NCI-H2107 (cell line): ENCODE measurements around the gene S1PR5.
"Not testable (repeated sequence)": the region's sequence is repeated elsewhere in the genome, so short reads cannot be mapped to it uniquely, and the experiment has no call there.

Source experiments
- DNase-seq: peaks from one replicate; lab custom pipeline; 2025; lab: John Stamatoyannopoulos, UW

S1PR5 gene

DNA sequence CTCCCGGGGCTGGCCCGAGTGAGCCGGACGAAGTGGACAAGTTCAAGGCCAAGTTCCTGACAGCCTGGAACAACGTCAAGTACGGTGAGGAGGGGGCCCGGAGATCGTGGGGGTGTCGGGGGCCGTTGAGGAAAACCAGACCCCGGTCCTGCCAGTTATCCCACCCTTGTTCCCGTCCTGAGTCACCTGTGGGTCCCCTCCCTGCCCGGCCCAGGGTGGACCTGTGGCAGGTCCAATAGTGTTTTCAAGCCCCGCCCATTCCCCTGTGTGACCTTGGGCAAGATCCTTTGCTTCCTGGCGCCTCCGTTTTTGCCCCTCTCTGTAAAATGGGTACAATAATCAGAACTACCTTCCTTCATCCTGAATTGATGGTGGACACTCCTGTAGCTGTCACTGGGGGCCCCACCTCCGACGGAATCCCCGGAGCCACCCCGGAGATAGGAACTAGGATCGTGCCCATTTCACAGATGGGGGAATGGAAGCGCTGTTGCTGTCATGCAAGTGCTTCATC is 27.1 kb upstream of the S1PR5 start:
- DNase-seq, result no peak

DNA sequence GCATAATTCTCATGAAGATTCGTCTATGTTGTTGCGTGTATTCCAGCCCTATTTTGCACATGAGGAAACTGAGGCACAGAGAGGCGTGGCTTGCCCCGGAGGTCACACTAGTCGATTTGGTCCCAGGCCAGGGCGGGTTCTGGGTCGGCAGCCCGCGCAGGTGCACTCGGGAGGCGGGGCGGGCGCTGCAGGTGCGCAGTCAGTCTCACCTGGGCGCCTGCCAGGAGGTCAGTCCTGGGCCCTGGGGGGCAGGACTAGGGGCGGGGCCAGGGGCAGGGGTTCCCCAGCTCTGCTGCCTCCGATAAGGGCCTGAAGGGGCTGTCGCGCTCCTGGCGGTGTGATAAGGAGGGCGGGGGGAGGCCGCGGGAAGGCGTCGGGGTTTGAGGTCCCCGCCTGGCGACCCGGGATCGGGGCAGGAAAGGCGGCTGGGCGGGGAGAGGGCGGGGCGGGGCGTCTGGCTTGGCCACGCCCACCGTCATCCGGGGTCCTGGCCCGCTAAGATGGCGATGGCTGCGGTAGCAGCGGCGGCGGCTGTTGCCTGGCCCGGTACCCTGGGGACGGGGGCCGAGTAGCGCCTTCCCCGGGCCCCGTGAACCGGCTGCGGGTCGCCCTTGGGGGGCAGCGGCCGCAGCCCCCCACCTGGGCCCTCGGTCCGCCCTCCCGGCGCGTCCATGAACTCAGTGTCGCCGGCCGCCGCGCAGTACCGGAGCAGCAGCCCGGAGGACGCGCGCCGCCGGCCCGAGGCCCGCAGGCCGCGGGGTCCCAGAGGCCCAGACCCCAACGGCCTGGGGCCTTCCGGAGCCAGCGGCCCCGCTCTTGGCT is 26.4 kb upstream of the S1PR5 start, which contains the start of gene ATG4D:
ATG4D (plus strand) TSS at position 485 of the 822 bp plus-strand sequence; CDS start at position 672, 187 bp downstream.
- DNase-seq, result peak; percentile 80

DNA sequence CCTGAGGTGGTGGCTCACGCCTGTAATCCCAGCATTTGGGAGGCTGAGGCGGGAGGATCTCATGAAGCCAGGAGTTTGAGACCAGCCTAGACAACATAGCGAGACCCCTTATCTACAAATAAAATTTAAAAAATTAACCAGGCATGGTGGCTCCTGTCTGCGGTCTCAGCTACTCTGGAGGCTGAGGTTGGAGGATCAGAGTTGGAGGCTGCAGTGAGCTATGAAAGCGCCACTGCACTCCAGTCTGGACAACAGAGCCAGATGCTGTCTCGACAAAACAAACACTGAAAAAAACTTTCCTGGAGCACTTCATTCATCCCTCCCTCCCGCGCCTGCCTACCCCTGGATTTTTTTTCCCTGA is 25.8 kb upstream of the S1PR5 start:
- no peak for DNase-seq

DNA sequence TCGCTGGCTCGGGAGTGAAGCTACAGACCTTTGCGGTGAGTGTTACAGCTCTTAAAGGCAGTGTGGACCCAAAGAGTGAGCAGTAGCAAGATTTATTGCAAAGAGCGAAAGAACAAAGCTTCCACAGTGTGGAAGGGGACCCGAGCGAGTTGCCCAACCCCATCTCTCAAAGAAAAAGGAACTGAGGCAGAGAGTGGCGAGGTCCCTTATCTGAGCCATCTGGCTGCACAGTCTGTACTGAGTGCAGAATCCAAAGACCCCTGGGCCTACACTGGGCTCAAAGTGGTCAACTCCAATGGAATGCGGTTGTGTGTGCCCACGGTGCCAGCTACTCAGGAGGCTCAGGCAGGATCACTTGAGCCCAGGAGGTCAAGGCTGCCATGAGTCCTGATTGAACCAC is 21.8 kb upstream of the S1PR5 start:
- not testable (repeated sequence) for DNase-seq

DNA sequence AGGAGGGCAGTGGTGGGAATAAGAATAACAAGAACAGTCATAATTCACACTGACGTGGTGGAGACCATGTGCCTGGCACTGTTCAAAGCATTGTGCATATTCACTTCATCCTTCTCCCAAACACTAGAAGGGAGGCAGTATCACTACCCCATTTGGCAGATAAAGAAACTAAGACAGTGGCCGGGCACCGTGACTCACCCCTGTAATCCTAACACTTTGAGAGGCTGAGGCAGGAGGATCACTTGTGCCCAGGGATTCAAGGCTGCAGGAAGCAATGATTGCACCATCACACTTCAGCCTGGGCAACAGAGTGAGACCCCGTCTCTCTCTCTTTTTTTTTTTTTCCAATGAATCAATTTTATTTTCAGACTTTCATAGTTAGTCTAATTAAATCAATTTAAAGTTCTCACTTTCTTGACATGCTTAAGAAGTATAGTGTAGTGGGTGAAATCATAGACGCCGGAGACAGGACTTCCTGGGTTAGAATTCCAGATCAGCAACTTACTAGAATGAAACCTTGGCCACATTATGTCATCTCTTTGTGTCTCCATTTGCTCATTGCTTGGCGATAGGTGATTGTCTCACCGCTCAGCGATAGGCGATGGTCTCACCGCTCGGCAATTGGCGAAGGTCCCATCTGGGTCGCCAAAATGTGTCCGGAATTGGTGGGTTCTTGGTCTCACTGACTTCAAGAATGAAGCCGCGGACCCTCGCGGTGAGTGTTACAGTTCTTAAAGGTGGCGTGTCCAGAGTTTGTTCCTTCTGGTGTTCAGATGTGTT is 21.1 kb upstream of the S1PR5 start:
- DNase-seq, result no peak

DNA sequence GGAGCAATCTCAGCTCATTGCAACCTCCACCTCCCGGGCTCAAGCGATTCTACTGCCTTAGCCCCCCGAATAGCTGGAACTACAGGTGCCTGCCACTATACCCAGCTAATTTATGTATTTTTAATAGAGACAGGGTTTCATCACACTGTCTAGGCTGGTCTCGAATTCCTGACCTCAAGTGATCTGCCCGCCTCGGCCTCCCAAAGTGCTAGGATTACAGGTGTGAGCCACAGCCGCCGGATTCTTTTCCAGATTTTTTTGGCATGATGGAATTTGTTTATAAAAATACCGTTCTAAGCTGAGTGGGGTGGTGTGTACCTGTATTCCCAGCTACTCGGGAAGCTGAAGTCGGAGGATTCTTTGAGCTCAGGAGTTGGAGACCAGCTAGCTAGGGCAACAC is 20.4 kb upstream of the S1PR5 start:
- no peak for DNase-seq

DNA sequence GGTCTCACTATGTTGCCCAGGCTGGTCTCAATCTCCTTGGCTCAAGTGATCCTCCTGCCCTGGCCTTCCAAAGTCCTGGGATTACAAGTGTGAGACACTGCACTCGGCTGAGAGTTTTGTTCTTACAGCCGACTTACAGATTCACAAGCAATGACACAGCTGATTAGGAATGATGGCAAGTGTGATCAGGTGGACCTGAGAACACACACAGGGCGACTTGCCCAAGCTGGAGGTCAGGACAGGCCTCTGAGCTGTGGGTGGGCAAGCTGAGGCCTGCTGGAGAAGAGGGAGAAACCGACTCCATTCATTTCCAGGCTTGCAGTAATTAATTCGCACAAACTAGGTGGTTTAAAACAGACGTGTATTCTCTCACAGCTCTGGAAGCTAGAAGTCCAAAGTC is 18.4 kb upstream of the S1PR5 start:
- no peak for DNase-seq

DNA sequence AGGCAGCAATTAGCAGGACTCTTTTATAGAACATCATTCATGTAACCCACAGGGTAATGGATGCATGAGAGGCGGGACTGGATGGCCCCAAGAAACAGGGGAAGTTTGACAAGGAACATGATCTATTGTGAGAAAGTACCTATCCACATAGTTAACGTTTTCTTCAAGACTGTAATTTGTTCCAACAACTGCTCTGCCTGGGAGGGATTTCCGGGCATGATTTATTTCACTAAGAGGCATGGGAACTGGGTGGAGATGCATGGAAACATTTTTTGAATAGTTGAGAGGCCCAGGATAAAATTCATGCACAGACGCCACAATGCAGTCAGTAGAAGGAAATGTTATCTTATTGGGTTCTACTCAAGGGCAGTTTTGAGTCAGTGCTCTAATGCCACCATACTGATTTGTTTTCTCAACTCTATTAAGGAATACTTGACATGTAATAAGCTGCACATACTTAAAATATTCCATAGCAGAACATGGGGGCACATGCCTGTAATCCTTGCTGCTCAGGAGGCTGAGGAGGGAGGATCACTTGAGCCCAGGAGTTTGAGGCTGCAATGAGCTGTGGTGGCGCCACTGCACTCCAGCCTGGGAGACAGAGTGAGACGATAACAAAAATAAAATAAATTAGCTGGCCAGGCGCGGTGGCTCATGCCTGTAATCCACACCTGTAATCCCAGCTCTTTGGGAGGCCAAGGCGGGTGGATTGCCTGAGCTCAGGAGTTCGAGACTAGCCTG is 16.6 kb upstream of the S1PR5 start:
- DNase-seq, result no peak

DNA sequence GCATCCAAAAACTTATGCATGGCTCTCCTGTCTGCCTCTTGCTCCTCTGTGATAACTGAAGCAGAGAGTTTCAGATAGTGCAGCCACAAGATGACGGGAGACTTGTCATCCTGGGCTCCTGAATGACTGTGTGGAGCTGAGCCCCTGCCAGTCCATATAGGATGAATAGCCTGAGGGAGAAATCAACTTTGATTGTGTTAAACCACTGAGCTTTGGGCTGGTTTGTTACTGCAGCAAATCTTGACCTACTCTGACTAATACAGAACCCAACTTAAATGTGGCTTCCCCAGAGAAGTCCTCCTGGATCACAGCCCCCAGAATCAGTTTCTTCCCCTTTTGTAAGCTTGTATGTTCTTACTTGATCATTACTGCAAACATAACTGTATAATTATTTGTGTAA is 15.2 kb upstream of the S1PR5 start:
- no peak for DNase-seq

DNA sequence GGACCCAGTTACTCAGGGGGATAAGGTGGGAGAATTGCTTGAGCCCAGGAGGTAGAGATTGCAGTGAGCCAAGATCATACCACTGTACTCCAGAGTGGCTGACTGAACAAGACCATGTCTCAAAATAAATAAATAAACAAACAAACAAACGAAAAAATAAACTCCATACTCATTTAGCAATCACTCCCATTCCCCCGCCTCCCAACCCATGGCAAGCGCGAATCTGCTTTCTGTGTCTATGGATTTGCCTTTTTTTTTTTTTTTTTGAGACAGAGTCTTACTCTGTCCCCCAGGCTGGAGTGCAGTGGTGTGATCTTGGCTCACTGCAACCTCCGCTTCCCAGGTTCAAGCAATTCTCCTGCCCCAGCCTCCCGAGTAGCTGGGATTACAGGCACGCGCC is 9.6 kb upstream of the S1PR5 start:
- not testable (repeated sequence) for DNase-seq

DNA sequence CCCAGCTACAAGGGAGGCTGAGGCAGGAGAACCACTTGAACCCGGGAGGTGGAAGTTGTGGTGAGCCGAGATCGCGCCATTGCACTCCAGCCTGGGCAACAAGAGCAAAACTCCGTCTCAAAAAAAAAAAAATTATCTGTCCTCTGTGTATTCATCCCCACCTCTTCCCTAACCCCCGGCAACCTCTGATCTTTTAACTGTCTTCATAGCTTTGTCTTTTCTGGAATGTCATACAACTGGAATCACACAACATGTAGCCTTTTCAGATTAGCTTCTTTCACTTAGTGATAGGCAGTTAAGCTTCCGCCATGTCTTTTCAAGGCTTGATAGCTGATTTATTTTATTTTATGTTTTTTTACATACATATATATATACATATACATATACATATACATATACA is 8.4 kb upstream of the S1PR5 start:
- DNase-seq, result no peak

DNA sequence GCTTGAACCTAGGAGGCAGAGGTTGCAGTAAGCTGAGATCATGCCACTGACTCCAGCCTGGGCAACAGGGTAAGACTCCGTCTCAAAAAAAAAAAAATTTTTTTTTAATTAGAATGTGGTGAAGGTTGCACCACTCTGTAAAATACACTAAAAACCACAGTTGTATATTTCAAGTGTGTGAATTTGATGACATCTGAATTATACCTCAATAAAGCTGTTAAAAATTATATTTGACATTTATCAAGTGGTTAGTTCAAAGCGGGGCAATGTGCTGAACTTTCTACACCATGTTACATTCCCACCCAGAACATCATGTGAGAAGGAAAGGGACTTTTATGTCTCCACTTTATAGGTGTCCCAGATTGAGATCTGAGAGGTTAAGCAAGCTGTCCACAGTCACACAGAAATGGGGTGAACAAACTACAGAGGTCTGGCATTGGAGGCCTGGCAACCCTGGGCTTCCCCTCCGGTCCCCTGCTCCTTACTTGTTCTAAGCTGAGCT is 5.9 kb upstream of the S1PR5 start:
- no peak for DNase-seq

DNA sequence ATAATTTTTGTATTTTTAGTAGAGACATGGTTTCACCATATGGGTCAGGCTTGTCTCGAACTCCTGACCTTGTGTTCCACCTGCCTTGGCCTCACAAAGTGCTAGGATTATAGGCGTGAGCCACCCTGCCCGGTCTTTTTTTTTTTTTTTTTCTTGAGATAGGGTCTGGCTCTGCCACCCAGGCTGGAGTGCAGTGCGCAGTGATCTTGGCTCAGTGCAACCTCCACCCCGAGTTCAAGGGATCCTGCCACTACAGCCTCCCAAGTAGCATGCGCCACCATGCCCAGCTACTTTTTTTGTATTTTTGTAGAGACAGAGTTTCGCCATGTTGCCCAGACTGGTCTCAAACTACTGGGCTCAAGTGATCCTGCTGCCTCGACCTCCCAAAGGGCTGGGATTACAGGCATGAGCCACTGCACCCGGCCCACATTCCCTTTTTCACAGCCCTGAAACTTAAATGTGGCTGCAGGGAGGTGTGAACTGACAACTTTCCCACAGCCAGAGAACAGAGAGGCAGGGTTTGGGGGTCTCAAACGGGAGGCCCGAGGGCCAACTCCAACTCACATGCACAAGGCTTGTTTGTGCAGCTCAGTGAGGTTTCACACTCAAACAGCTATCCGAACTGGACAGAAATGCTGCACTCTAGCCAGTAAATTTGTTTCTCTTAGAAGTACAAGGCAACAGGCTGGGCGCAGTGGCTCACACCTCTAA is 4.4 kb upstream of the S1PR5 start:
- no peak for DNase-seq

DNA sequence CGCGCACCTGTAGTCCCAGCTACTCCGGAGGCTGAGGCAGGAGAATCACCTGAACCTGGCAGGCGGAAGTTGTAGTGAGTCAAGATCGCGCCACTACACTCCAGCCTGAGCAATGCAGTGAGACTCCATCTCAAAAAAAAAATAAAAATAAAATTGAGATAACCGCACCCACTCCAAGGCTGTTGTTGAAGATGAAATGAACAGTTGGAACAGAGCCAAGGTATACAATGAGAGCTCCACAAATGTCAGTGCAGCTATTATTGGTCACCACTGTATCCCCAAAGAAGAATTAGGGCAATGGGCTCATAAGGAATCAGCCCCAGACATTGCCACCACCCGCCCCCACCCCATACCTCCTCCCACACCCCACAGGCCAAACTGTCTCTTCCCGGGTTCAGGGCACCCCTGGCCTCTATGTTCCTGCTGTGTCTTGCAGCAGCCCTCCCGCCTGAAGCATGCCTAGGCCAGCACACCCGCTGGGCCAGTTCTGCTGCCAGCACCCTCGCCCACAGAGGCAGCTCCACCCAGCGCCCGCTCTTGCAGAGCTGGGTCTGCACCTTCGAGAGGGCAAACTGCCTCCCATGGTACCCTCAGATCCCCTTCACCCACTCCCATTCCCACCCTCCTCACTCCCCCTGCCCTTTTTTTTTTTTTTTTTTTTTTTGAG is 3.5 kb upstream of the S1PR5 start:
- no peak for DNase-seq

DNA sequence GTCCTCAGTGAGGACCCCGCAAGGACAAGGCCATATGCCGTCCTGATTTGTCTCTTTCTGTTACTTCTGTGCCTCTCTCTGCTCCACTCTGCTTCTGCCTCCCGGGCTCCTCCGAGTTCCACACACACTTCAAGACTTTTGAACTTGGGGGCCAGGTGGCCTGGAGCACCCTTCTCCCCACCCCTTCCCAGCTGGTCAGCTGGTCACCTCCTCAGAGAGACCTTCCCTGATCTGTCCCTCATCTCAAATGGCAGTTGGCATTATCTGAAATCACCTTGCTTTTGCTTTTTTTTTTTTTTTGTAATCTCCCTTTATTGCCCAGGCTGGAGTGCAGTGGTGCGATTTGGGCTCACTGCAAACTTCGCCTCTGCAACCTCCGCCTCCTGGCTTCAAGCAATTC is 2.2 kb upstream of the S1PR5 start:
- no peak for DNase-seq

DNA sequence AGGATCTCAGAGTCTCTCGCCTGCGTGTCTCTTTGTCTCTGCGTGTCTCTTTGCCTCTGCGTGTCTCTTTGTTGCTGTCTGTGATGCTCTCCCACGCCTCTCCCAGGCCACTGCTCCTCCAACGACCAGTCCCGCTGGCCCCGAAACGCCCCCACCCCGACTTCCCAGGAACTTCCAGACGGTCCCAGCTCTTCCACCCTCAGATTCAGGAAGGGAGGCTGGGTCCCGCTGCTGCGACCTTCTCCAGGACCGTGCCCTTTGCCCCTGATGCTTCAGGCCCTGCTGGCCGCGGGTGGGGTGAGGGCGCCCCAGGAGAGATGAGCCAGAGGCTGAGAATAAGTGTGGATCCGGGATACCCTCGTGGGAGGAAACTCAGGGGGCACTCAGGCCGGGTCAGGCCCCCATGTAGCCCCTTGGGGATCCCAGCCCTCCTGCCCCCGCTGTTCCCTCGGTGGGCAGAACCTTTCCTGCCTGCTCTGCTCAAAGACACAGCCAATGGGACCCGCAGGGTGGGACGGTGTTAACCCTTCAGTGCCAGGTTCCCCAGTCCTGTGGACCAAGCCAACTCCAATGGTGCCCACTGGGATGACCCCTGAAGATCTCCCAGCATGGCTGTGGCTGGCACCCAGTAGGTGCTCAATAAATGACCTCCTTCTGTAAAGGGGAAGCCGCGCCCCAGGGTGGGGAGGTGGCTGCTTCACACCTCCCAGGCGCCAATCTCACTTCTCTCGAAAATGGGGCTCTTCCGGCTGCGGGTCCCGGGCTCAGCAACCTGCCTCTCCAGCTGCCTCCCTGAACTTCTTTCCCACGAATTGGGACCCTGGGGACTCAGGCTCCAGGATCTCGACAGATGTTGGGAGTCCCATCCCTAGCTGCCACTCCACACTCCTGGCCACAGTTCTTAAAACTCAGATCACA is 1.5 kb upstream of the S1PR5 start:
- DNase-seq, result no peak

DNA sequence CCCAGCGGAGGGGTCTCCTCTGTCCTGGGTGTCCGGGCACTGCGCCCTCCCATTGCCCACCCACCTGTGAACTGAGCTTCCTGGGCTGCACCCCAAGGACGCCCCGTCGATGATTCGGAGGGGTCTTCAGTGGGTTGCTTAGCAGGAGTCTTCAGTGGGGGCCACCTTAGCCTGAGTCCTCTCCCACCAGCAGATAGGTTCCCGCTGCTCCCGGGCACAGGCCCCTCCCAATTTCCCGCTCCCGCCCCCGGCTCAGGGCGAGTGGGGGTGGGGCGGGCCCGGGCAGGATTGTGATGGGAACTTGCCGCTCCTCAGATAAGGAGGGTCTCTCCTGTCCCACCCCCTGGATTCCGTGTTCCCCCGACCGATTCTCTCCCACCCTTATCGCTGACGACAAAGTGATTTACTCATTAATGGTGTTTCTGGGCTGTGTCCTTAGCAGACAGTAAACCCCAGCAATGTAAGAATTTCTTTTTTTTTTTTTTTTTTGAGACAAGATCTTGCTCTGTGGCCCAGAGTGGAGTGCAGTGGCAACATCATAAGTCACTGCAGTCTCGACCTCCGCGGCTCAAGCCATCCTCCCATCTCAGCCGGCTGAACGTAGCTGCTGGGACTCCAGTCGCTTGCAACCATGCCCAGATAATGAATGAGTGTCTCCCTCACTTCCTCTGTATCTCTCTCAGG is 655 bp upstream of the S1PR5 start:
- no peak for DNase-seq

DNA sequence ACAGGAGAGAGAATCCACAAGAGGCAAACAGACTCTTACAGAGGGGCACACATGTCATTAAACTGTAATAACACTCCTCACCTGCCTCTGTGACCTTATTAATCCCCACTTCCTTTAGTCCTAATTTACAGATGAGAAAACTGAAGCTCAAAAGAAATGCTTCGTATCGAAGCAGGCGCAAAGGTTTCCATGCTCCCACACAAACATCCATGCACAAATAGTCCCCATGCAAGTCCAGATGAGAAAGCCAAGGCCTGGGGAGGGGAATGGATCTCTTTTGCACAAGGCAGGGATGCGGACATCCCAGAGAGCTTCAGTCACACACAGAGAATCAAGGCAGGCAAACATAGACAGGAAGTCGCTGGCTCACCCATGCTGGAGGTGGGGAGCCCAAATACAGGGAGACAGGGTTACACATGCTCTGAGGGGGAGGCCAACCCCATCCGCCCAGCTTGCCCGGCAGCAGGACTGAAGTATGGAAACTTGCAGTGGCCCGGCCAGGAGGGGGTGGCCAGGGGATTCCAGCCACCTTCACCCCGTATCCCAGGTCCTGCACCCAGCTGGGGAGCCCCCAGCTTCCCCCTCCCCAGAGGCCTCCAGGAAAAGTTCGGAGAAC is 468 bp downstream of the S1PR5 start:
- no peak for DNase-seq

DNA sequence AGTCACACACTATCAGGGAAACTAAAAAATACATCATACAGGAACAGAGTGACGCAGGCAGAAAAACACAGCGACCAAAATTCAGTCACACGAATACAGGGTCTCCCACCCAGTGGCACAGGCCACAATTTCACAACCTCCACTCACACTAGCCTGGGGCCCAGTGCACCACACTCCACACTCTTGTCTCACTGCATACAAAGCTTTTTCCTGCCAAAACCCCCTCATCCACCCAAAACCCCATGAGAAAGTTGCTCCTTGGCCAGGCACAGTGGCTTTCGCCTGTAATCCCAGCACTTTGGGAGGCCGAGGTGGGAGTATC is 1.2 kb downstream of the S1PR5 start:
- DNase-seq, result no peak
